NCI-H2081 treated with DMSO at 0.1 percent for 48 hours (cell line): ENCODE results near the gene TGFBR3.

Experiments used
- DNase-seq: peaks from one replicate; lab custom pipeline; 2025; lab: John Stamatoyannopoulos, UW

TGFBR3 gene

DNA sequence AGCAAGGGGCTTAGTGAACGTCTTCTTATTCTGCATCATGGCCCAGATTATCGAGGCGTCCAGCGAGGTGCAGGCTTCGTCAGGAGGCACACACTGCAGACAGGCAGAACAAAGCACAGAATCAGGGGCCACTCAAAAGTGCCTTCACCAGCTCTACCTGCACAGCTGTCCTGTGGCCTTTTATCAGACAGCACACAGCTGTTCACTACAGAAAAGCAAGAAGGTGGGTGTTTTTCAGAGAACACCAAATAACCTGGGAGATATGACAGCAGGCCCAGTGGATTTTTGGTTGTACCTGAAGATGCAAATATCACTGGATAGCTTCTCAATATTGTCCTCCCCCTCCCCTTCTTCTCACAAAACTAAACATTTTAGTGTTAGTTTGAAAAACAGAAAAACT lies 177.3 kb downstream of the TGFBR3 start:
- no peak for DNase-seq

- no peak for DNase-seq
Measured at GRCh38 chr1:91707890-91708218, 178.1 kb downstream of the TGFBR3 start.

DNA sequence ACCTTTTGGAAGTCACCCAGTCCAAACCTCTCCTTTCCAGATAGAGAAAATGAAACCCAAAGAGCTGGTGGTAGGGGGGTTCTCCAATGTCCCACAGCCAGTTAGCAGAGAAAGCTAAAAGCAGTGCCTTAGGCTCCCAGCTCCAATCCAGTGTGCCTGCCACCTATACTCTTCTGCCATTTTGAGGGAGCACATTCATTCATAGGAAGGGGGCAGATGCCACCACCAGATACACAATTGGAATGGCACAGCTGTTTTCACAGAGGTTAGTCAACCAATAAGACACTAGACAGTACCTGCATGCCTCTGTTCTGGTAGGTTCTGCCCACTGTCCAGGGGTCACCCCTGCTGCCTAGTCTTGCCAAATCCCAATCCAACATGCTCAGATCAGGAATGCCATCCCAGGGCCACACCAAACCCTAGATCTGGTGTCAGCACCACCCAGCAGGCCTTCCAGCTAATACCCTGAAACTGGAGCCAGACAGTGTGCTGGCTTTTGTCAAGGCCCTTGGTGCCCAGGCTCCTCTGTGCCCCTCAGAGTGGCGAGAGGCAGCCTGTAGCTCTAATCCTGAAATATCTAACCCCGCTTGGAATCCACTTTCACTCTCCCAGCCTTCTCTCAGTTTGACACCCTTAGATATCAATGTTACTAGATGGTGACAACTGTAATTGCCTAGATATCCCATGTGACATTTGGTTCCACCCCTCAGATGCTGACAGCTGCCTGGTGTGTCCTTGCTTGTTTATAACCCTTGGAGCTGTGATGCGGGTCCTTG lies 178.6 kb downstream of the TGFBR3 start:
- DNase-seq = no peak

- DNase-seq = no peak
Measured at GRCh38 chr1:91706140-91706957, 179.6 kb downstream of the TGFBR3 start.

DNA sequence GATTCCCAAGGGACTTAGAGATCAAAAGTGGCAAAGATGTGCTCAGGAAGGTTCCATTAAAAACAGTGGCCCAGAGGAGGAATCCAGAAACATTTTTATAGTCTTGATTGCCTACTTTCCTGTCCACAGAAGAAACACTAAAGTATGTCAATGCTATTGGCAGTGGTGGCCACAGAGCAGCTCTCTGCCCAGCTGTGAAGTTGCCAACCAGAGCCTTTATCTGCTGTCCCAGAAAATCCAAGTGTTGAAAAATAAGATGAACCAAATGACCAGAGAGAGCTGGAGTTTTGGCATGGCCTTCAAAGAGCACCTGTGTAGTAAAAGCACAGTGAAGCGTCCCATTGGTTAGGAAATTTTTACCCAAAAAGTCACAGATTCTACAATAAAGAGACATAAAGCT lies 181.2 kb downstream of the TGFBR3 start:
- DNase-seq = no peak

DNA sequence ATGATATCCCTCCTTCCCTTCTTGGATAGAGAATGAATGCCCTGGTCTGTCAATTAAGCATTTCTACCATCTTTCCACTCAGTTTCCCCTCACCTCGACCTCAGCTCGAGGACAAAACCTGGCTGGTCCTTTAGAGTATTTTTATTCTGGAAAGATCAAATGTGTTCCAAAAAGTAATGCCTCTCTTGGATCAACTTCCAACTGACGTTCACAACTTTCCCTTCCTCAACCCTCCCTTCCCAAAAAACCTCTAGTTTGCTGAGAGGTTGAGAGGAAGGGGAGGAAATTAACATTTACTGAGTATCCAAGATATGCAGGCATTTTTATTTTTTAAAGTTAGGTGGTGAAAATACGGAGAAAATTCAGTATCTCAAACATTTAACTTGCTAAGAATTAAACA lies 182.9 kb downstream of the TGFBR3 start:
- DNase-seq = no peak

GRCh38 chr1:91701472-91701869 lies 184.5 kb downstream of the TGFBR3 start:
- no peak for DNase-seq

DNA sequence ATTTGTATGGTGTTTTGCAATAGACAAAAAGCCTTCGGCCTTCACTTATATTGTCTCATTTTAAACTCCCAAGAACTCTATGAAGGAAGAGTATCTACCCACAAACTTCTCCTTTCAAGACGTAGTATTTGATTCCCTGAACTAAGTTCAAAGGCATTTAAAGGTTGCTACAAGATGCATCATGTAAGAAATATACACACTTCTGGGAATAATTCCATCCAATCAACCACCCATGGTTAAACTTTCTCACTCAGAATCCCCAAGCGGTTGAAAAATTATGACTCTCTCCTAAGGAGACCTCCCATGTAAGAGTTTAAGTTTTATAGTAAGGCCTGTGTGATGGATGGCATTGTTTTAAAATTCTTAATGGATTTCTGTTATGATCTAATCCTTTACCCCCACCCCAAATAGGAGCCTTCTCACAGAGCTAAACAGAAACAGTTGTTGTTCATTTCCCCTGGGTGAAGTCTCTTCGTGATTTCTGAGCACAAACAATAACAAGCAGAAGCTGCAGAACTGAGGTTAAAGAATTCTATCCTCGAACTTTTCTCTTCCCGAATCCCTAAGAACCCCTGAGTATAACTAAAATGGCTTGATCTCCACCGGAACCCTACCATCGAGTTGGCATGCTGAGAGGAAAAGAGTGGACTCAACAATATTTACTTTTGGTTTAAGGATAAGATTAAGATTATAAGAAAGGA lies 185.0 kb downstream of the TGFBR3 start:
- DNase-seq = no peak

DNA sequence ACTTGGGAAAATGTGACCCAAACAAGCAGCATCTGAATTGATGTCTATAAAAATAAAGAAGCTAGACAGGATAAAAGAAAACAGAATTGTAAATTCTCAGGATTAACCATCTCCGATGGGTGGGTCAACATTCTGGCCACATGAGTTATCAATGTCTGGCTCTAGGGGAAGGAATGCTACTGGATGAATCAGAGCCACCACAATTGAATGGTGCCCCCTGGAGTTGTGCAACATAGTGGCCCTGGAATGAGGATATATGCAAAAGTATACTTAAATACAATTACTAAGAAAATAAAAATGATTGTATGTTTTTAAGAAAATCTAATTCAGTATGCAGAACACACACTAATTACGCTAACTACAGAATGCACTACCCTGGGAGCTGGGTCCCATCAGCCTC lies 185.6 kb downstream of the TGFBR3 start:
- DNase-seq = no peak

DNA sequence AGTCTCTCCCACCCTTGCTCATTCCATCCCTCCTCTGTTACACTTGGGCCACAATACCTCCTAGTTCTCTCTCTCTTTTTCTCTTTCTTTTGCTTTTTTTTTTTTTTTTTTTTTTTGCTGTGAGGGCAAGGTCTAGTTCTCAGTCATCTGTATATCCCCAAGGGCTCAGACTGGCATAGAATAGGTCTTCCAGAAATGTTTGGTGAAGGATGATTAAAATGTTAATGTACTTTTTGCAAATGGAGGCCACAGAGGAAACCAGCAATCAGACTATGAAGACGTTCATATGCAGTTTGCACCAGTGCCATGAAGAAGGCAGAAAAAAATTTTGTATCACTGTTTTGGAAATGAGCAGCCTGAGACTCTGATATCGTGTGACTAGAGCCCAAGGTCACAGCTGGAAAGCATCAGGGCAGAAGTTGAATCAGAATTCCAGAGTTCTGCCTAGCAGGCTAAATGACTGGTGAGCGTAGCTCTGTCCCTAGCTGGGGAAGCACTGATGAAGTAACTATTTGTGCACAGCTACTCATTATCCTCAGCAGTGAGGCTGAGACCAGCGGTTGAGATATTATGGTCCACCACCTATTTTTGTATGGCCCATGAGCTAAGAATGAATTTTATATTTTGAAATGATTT lies 186.5 kb downstream of the TGFBR3 start:
- no peak for DNase-seq

- DNase-seq = no peak
Measured at GRCh38 chr1:91697861-91698260, 188.1 kb downstream of the TGFBR3 start.

DNA sequence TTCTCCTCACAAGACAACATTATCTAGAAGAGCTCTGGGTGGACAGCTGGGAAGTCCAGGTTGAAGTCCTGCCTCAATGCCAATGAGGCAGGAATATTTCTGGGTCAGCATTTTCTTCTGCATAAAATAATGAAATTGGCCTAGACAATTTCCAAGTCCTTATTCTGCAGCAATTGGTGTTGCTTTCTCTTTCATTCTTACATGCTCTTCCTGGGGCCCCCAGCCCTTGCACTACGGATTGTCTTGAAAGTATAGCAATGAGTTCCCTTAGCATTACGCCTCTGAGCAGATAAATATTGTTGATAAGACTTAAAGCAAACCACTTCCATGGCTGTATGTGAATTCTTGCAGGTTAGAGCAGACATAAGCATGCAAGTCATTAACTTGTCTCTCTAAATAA lies 188.5 kb downstream of the TGFBR3 start:
- no peak for DNase-seq

GRCh38 chr1:91696321-91696720 lies 189.6 kb downstream of the TGFBR3 start:
- no peak for DNase-seq

- no peak for DNase-seq
Measured at GRCh38 chr1:91693557-91693956, 192.4 kb downstream of the TGFBR3 start.

GRCh38 chr1:91691525-91691924 lies 194.4 kb downstream of the TGFBR3 start:
- DNase-seq = no peak

DNA sequence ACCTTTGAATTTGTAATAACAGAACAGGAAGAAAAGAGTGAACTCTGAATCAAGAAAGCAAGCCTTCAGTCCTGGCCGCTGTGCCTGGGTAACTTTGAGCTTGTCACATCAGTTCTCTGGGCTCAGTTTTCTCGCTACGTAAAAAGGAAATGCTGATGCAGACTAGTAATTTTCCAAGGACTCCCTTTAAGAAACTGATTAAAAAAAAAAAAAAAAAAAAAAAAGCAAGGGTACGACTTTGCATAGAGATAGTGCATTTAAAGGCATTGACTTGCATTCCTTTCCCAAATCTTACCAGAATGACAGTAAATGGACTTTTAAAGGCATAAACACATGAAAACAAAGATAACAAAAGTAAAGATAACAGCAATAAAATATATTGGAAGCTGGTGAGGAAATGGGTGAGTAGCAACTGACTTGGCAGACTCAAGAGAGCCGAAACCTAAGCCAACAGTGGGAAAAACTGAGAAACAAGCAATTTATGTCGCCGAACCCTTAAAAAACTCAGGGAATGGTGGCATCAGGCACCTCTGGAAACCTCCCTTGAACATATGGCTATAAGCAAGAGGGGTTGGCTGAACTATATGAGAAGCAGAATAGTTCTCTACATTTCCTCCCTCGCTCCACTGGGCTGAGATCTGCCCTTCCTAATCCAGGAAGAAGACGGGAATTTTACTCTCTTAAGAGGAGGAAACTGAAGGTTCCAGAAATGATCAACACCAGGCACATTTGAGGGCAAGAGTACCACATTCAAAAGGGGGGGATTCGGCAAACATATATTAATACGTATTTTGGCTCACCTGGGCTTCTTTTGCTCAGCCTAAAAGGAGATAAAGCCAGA lies 196.1 kb downstream of the TGFBR3 start:
- no peak for DNase-seq

- no peak for DNase-seq
Measured at GRCh38 chr1:91687452-91687851, 198.5 kb downstream of the TGFBR3 start.

DNA sequence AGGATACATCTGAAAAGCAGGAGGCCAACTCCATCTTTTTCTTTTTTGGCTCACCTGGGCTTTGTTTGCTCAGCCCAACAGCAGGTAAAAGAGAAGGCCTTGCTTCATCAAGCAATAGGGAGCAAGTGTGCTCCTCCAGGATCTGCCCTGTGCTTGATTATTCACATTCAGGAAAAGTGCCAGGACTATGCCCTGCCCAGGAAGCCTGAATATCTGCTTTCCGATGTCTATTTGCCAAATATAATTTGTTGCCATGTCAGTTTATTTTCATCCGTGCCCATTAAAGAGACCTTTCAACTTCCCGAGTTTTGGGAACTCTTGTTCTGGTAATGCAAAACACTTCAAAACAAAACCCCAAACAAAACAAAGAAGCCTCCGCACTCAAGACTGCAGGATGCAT lies 200.0 kb downstream of the TGFBR3 start:
- no peak for DNase-seq

GRCh38 chr1:91684481-91685196 lies 201.3 kb downstream of the TGFBR3 start:
- no peak for DNase-seq

- DNase-seq = no peak
Measured at GRCh38 chr1:91683598-91683951, 202.4 kb downstream of the TGFBR3 start.
